Liver (tissue), 9 donors: Measurements from ENCODE around the gene NDUFAF2. TPM values are rescaled to one million over a fixed set of nuclear protein-coding genes. Genes with fewer than 3 reads are reported as not detected.

Source experiments
- DNase-seq: peaks from one replicate; pipeline ENCODE4 v3.0.0-alpha.2; 2017; ENCODE audit warnings: low spot score
- H3K27ac ChIP-seq, 2 donors: one replicate each; pipeline ENCODE4 v1.7.0; 2013; ENCODE audit warnings: inconsistent platforms in 2 of 2, low read length in 2 of 2, control low read depth in 1 of 2, low read depth in 1 of 2, mild to moderate bottlenecking in 1 of 2
- H3K27me3 ChIP-seq, 4 donors: one replicate each; pipeline versions ENCODE4 v1.6.1 to v1.7.0; 2013; ENCODE audit warnings: low read length in 3 of 4, inconsistent platforms in 1 of 4, mild to moderate bottlenecking in 1 of 4, moderate library complexity in 1 of 4; ENCODE audit not compliant: control insufficient read depth in 4 of 4, insufficient read depth in 4 of 4
- H3K36me3 ChIP-seq, 4 donors: one replicate each; pipeline versions ENCODE4 v1.6.1 to v1.7.0; 2013; ENCODE audit warnings: low read length in 3 of 4, mild to moderate bottlenecking in 3 of 4, low read depth in 1 of 4, moderate library complexity in 1 of 4; ENCODE audit not compliant: control insufficient read depth in 4 of 4, insufficient read depth in 3 of 4
- H3K4me1 ChIP-seq, 4 donors: one replicate each; pipeline versions ENCODE4 v1.6.1 to v1.7.0; 2013; ENCODE audit warnings: low read length in 3 of 4, mild to moderate bottlenecking in 3 of 4, moderate library complexity in 1 of 4; ENCODE audit not compliant: control insufficient read depth in 4 of 4, insufficient read depth in 4 of 4
- H3K4me3 ChIP-seq, 3 donors: one replicate each; pipeline versions ENCODE4 v1.6.1 to v1.7.0; 2013; ENCODE audit warnings: low read length in 3 of 3, control low read depth in 1 of 3, low read depth in 1 of 3, mild to moderate bottlenecking in 1 of 3
- H3K9ac ChIP-seq, 2 donors: one replicate each; pipeline ENCODE4 v1.7.0; 2013; ENCODE audit warnings: low read length in 2 of 2, mild to moderate bottlenecking in 2 of 2, moderate library complexity in 2 of 2, control low read depth in 1 of 2, low read depth in 1 of 2
- H3K9me3 ChIP-seq, 4 donors: one replicate each; pipeline versions ENCODE4 v1.6.1 to v1.7.0; 2013; ENCODE audit warnings: low read length in 3 of 4; ENCODE audit not compliant: control insufficient read depth in 4 of 4
- CTCF ChIP-seq: fragments of 150-350 bp; IDR thresholded peaks from 2 replicates; pipeline ENCODE4 v1.5.1; 2017; ENCODE audit warnings: improper control_type of control experiment, low read depth, low read length; ENCODE audit not compliant: missing input control
- EGR1 ChIP-seq, 2 donors: IDR thresholded peaks; 2 replicates each; pipeline ENCODE4 v1.6.1; 2016 to 2018; ENCODE audit warnings: antibody characterized with exemption in 2 of 2, low read depth in 2 of 2
- FOXA1 ChIP-seq: IDR thresholded peaks from 2 replicates; pipeline ENCODE4 v1.6.1; 2016; ENCODE audit warnings: antibody characterized with exemption
- GABPA ChIP-seq, 2 donors: IDR thresholded peaks in 1 of 2; conservative IDR thresholded peaks in 1 of 2; 2 replicates each; pipeline ENCODE4 v1.6.1; 2016; ENCODE audit warnings: antibody characterized with exemption in 2 of 2, mild to moderate bottlenecking in 1 of 2, moderate library complexity in 1 of 2
- HNF4A ChIP-seq, 2 donors: conservative IDR thresholded peaks; 2 replicates each; pipeline ENCODE4 v1.6.1; 2016; ENCODE audit warnings: antibody characterized with exemption in 2 of 2, mild to moderate bottlenecking in 2 of 2
- HNF4G ChIP-seq: IDR thresholded peaks from 2 replicates; pipeline ENCODE4 v1.6.1; 2016; ENCODE audit warnings: antibody characterized with exemption
- JUND ChIP-seq, 2 donors: IDR thresholded peaks; 2 replicates each; pipeline ENCODE4 v1.6.1; 2016; ENCODE audit warnings: antibody characterized with exemption in 2 of 2
- MAX ChIP-seq: IDR thresholded peaks from 2 replicates; pipeline ENCODE4 v1.6.1; 2016; ENCODE audit warnings: antibody characterized with exemption
- NR2F2 ChIP-seq: IDR thresholded peaks from 2 replicates; pipeline ENCODE4 v1.6.1; 2016; ENCODE audit warnings: antibody characterized with exemption
- RAD21 ChIP-seq, 2 donors: IDR thresholded peaks; 2 replicates each; pipeline ENCODE4 v1.6.1; 2016; ENCODE audit warnings: antibody characterized with exemption in 2 of 2, mild to moderate bottlenecking in 2 of 2
- REST ChIP-seq: IDR thresholded peaks from 2 replicates; pipeline ENCODE4 v1.6.1; 2016; ENCODE audit warnings: antibody characterized with exemption, mild to moderate bottlenecking
- RXRA ChIP-seq, 2 donors: IDR thresholded peaks; 2 replicates each; pipeline ENCODE4 v1.6.1; 2017 to 2018; ENCODE audit warnings: antibody characterized with exemption in 2 of 2, mild to moderate bottlenecking in 1 of 2
- SP1 ChIP-seq: IDR thresholded peaks from 2 replicates; pipeline ENCODE4 v1.6.1; 2018; ENCODE audit warnings: antibody characterized with exemption, mild to moderate bottlenecking
- TAF1 ChIP-seq: conservative IDR thresholded peaks from 2 replicates; pipeline ENCODE4 v1.6.1; 2016; ENCODE audit warnings: antibody characterized with exemption, mild to moderate bottlenecking
- YY1 ChIP-seq: IDR thresholded peaks from 2 replicates; pipeline ENCODE4 v1.6.1; 2016; ENCODE audit warnings: antibody characterized with exemption, mild to moderate bottlenecking
- ZBTB33 ChIP-seq: IDR thresholded peaks from 2 replicates; pipeline ENCODE4 v1.6.1; 2016; ENCODE audit warnings: antibody characterized with exemption
- WGBS: extraction: QIAGEN DNeasy Blood & Tissue Kit; methylation state at CpG from one replicate; pipeline ENCODE4 v1.1.7; 2013; 5-methylcytosine and 5-hydroxymethylcytosine counted together
- polyA plus RNA-seq, 2 donors: library from polyadenylated mRNA; stranded (reverse) in 1 of 2; unstranded in 1 of 2; fragments of 200-250 nt in 1 of 2; fragments of >200 nt in 1 of 2; fragmentation: Nextera tagmentation in 1 of 2; extraction: Ambion mirVana in 1 of 2; gene quantifications; one replicate each; pipeline versions ENCODE4 v1.2.1 to v1.2.3, GENCODE V29; 2013 to 2015
- total RNA-seq, 2 donors: library from RNA; depleted of rRNA; stranded (reverse); fragments of >200 nt; gene quantifications; one replicate each; pipeline ENCODE4 v1.2.3, GENCODE V29; 2014
- TF ChIP-seq, protein P1 (sequence below): IDR thresholded peaks from 2 replicates; pipeline ENCODE4 v1.6.1; 2016; ENCODE audit warnings: antibody characterized with exemption
- donor health status: healthy.
- donor health status: healthy.
- donor health status: healthy.
- donor health status: healthy.
- donor health status: healthy.

NDUFAF2 gene
- total and polyA plus RNA-seq, 4 donors, result 4.3 to 21.3 (median 12.5) TPM

DNA sequence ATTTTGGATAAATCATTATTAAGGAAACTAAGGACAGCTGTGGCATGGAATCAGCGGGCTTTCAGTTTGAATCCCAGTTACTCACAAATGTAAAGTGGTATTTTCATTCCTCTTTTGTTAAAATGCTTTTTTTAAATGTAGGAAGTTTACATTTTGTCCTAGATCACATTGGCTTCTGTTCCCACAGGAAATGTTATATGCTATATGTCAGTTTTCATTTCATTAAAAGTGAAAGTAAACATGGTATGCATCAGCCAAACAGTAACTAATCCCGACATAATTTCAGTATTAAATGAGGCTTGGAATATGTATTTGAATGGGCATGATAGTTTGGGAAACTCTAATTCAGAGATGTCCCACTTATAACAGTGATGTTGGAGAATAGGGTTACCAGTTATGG, 235.9 kb downstream of the NDUFAF2 start:
- H3K27me3 ChIP-seq, result no peaks in the 10 kb centered on the region
- H3K36me3 ChIP-seq, result no peaks in the 10 kb centered on the region
- WGBS, result 67% methylated on average over 2 of the region's 2 CpGs
- TF ChIP-seq CTCF (no peak), RXRA (IDR thresholded peaks at IDR 0.05) (no peak), GABPA (IDR thresholded peaks at IDR 0.05 in 1 of 2, conservative IDR thresholded peaks at IDR 0.05 in 1 of 2) (no peak), RAD21 (IDR thresholded peaks at IDR 0.05) (no peak), YY1 (no peak), SP1 (no peak), ZBTB33 (no peak), HNF4G (no peak), NR2F2 (no peak), EGR1 (IDR thresholded peaks at IDR 0.05; ENCODE audit: low read depth in 2 of 2) (no peak), FOXA1 (no peak), JUND (IDR thresholded peaks at IDR 0.05) (no peak), HNF4A (conservative IDR thresholded peaks at IDR 0.05) (no peak), TAF1 (no peak), REST (no peak)
- TF ChIP-seq, protein P1, sequence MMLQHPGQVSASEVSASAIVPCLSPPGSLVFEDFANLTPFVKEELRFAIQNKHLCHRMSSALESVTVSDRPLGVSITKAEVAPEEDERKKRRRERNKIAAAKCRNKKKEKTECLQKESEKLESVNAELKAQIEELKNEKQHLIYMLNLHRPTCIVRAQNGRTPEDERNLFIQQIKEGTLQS, result no peak
- no peak overlapping the region for H3K4me3 ChIP-seq
- no peak for DNase-seq
- no peak overlapping the region for H3K27ac ChIP-seq
- H3K4me1 ChIP-seq, result no peaks in the 10 kb centered on the region
- H3K9ac ChIP-seq, result no peak overlapping the region
- H3K9me3 ChIP-seq, result no peaks in the 10 kb centered on the region

GRCh38 chr5:61182449-61182848, 237.4 kb downstream of the NDUFAF2 start:
- Histone ChIP-seq H3K4me1 (no peaks in the 10 kb centered on the region), H3K9me3 (no peaks in the 10 kb centered on the region), H3K27me3 (no peaks in the 10 kb centered on the region), H3K27ac (no peak overlapping the region), H3K36me3 (no peaks in the 10 kb centered on the region), H3K9ac (no peak overlapping the region), H3K4me3 (no peak overlapping the region)
- 46% methylated on average over 2 of the region's 2 CpGs for WGBS
- no peak for DNase-seq
- TF ChIP-seq MAX (no peak), RAD21 (IDR thresholded peaks at IDR 0.05) (no peak), CTCF (no peak), REST (no peak), ZBTB33 (no peak)
